Left lung (tissue), 10 donors: ENCODE data around the gene NMBR. TPM values are rescaled to one million over a fixed set of nuclear protein-coding genes. Genes with fewer than 3 reads are reported as not detected.

Experiments
- ATAC-seq: fragments of 200-7000 bp; cut with Tn5 transposase; one replicate; pipeline ENCODE4 v1.9.1; 2020; ENCODE audit warnings: moderate library complexity
- DNase-seq, 4 donors: peaks; one replicate each; pipeline ENCODE4 v3.0.0-alpha.2; 2013 to 2020
- H3K27ac ChIP-seq, 2 donors: fragments of 200-600 bp; sonication (generic) in 1 of 2; one replicate each; pipeline versions ENCODE4 v1.5.0 to v1.8.0; 2020 to 2021
- H3K27me3 ChIP-seq, 2 donors: fragments of 200-600 bp; sonication (generic) in 1 of 2; one replicate each; pipeline versions ENCODE4 v1.5.0 to v1.8.0; 2020 to 2021
- H3K36me3 ChIP-seq, 2 donors: fragments of 200-600 bp; sonication (generic) in 1 of 2; one replicate each; pipeline versions ENCODE4 v1.5.0 to v1.8.0; 2020 to 2021
- H3K4me1 ChIP-seq, 2 donors: fragments of 200-600 bp; one replicate each; pipeline ENCODE4 v1.8.0; 2021
- H3K4me3 ChIP-seq, 2 donors: fragments of 200-600 bp; sonication (generic) in 1 of 2; one replicate each; pipeline versions ENCODE4 v1.5.0 to v1.8.0; 2020 to 2021; ENCODE audit warnings: mild to moderate bottlenecking in 1 of 2
- H3K9me3 ChIP-seq, 2 donors: fragments of 200-600 bp; sonication (generic) in 1 of 2; one replicate each; pipeline versions ENCODE4 v1.5.0 to v1.8.0; 2020 to 2021
- intact Hi-C, 2 donors: fragments of 100-400 bp; cut with DNase I; formaldehyde crosslinking; loops; one replicate each; pipeline versions ENCODE4 v1.11.2 to v1.14.2; 2022
- polyA plus RNA-seq, 6 donors: library from polyadenylated mRNA; unstranded; fragments of 120-200 nt; gene quantifications; one replicate each; pipeline ENCODE4 v1.2.1, GENCODE V29; 2013; ENCODE audit not compliant: insufficient read length in 6 of 6
- total RNA-seq, 2 donors: library from RNA; stranded (reverse); fragmentation: NEBNext Ultra II Directional; extraction: Animal tissue kit (Norgen Biotek cat#: 25700); gene quantifications; one replicate each; pipeline ENCODE4 v1.2.1, GENCODE V29; 2021
- TF ChIP-seq, protein P1 (sequence below), 2 donors: fragments of 200-600 bp; sonication (generic) in 1 of 2; IDR thresholded peaks; one replicate each; pipeline versions ENCODE4 v1.5.0 to v1.8.0; 2021; ENCODE audit warnings: antibody characterized with exemption in 2 of 2
- donor health status: DM: no; HTN: yes; CAD: no.
- donor health status: DM: no; HTN: no; CAD: no.

The NMBR gene
- total and polyA plus RNA-seq, 8 donors, result 0.20 to 0.58 (median 0.26) TPM; not detected in 2

DNA sequence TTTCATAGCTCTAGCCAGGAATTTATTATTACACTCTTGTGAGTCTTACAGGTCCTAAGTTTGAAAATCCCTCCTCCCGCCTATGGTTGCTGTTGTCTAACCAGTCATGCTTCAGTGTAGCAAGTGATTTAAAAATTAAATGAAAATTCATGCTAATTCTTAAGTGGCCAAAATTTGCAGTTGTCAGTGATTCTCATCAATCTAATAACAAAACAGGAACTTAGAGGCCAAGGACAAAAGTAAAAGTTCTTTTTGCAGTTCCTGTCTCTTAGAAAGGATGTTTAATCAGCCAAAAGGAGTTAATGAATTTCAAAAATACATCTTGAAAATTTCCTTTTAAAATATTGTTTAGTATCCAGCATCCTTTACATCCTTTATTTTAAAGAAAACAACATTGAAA lies 36.4 kb upstream of the NMBR start:
- Histone ChIP-seq H3K4me3 (no peak overlapping the region), H3K27me3 (no peaks in the 10 kb centered on the region), H3K9me3 (peaks cover 0 to under 1% of the 10 kb centered on the region in 2 donors), H3K36me3 (peaks cover 0 to 4% of the 10 kb centered on the region in 2 donors), H3K27ac (no peak overlapping the region), H3K4me1 (peaks cover 0 to 6% of the 10 kb centered on the region in 2 donors)
- TF ChIP-seq, protein P1, sequence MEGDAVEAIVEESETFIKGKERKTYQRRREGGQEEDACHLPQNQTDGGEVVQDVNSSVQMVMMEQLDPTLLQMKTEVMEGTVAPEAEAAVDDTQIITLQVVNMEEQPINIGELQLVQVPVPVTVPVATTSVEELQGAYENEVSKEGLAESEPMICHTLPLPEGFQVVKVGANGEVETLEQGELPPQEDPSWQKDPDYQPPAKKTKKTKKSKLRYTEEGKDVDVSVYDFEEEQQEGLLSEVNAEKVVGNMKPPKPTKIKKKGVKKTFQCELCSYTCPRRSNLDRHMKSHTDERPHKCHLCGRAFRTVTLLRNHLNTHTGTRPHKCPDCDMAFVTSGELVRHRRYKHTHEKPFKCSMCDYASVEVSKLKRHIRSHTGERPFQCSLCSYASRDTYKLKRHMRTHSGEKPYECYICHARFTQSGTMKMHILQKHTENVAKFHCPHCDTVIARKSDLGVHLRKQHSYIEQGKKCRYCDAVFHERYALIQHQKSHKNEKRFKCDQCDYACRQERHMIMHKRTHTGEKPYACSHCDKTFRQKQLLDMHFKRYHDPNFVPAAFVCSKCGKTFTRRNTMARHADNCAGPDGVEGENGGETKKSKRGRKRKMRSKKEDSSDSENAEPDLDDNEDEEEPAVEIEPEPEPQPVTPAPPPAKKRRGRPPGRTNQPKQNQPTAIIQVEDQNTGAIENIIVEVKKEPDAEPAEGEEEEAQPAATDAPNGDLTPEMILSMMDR (IDR thresholded peaks at IDR 0.05), result no peak
- ATAC-seq (no peak), DNase-seq (no peak)
- intact Hi-C loops, result no loop called here

DNA sequence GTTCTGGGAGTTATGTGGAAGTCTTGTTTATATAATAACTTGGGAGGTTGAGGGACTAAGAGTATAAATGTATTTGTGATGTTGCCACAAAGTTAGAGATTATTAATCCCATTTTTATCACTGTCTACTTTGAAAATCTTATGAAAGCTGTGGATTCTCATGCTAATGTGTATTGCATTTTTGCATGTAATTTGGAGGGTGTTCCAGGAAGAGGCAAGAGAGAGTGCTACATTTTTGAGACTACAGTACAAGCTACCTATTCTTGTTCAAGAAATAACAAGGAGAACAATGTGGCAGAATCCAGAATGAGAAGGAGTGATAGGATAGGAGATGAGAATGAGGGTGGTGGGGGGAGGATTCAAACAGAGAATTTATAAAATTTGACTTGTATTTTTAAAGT lies 35.1 kb upstream of the NMBR start:
- Histone ChIP-seq H3K4me1 (no peaks in the 10 kb centered on the region), H3K36me3 (peaks cover 0 to 16% of the 10 kb centered on the region in 2 donors), H3K27me3 (no peaks in the 10 kb centered on the region), H3K9me3 (peaks cover 0 to 13% of the 10 kb centered on the region in 2 donors), H3K4me3 (no peak overlapping the region), H3K27ac (no peak overlapping the region)
- TF ChIP-seq, protein P1 (IDR thresholded peaks at IDR 0.05), result no peak
- intact Hi-C loops, result no loop called here
- DNase-seq (no peak), ATAC-seq (no peak)

DNA sequence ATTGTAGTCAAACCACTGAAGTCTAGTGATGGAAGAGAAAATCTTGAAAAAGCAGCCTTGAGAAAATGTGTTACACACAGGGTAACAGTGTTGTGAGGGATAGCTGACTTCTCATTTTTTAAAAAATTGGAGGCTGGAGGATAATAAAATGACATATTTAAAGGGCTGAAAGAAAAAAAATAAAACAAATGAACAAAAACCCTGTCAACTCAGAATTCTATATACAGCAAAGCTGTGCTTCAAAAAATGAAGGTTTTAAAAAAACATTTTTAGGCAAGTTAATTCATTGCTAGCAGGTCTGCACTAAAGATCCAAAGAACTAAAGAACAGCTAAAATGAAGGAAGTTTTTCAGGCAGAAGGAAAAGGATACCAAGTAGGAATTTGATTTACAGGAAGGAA lies 31.2 kb upstream of the NMBR start:
- DNase-seq, result no peak
- peaks cover 0 to 13% of the 10 kb centered on the region in 2 donors for H3K9me3 ChIP-seq
- no peak for ATAC-seq
- TF ChIP-seq, protein P1 (IDR thresholded peaks at IDR 0.05), result no peak
- no peaks in the 10 kb centered on the region for H3K4me1 ChIP-seq
- H3K27me3 ChIP-seq, result no peaks in the 10 kb centered on the region
- intact Hi-C loops, result no loop called here
- no peak overlapping the region for H3K27ac ChIP-seq
- H3K4me3 ChIP-seq, result no peak overlapping the region
- peaks cover 0 to 32% of the 10 kb centered on the region in 2 donors for H3K36me3 ChIP-seq

DNA sequence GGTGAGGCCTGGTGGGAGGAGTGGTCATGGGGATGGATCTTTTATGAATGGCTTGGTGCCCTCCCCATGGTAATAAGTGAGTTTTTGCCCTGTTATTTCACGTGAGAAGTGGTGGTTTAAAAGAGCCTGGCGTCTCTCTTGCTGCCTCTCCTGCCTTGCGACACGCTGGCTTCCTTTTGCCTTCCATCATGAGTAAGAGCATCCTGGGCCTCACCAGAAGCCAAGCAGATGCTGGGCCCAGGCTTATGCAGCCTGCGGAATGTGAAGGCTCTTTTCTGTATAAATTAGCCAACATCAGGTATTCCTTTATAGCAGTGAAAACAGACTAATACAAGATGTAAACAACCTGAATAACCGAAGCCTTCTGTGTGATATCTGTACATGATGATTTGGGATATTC lies 27.8 kb upstream of the NMBR start:
- TF ChIP-seq, protein P1 (IDR thresholded peaks at IDR 0.05), result no peak
- Histone ChIP-seq H3K9me3 (peaks cover 0 to 13% of the 10 kb centered on the region in 2 donors), H3K4me1 (no peaks in the 10 kb centered on the region), H3K36me3 (peaks cover 0 to 66% of the 10 kb centered on the region in 2 donors), H3K27me3 (no peaks in the 10 kb centered on the region), H3K4me3 (no peak overlapping the region), H3K27ac (no peak overlapping the region)
- DNase-seq (no peak), ATAC-seq (no peak)
- intact Hi-C loops, result no loop called here

GRCh38 chr6:142173980-142174379 lies 27.1 kb upstream of the NMBR start:
- H3K36me3 ChIP-seq, result peaks cover 0 to 70% of the 10 kb centered on the region in 2 donors

More at GRCh38 chr6:142173980-142174379, 27.1 kb upstream of the NMBR start:
- no peak overlapping the region for H3K27ac ChIP-seq
- no peak overlapping the region for H3K4me3 ChIP-seq
- H3K4me1 ChIP-seq, result no peaks in the 10 kb centered on the region
- DNase-seq (no peak), ATAC-seq (no peak)
- no peaks in the 10 kb centered on the region for H3K27me3 ChIP-seq
- H3K9me3 ChIP-seq, result peaks cover 0 to 13% of the 10 kb centered on the region in 2 donors
- intact Hi-C loops, result no loop called here
- TF ChIP-seq, protein P1 (IDR thresholded peaks at IDR 0.05), result no peak
